Erythroblast (primary cell): ENCODE results near the gene ADAMTS4.

Experiments used
- DNase-seq, 2 experiments: peaks; one replicate each; lab custom pipeline; 2025; lab: John Stamatoyannopoulos, UW
- GATA1 ChIP-seq: IDR thresholded peaks from 2 replicates; pipeline ENCODE4 v1.6.1; 2011; ENCODE audit warnings: low read depth, mild to moderate bottlenecking, control low read depth, low read length, moderate library complexity
- POLR2A ChIP-seq: IDR thresholded peaks from 2 replicates; pipeline ENCODE4 v1.6.1; 2011; ENCODE audit warnings: mild to moderate bottlenecking, low read length

The ADAMTS4 gene

GRCh38 chr1:161206411-161207140 is 7.7 kb upstream of the ADAMTS4 start:
- no peak for DNase-seq
- TF ChIP-seq POLR2A = no peak
- TF ChIP-seq GATA1 = no peak

GRCh38 chr1:161201836-161202712 is 3.2 kb upstream of the ADAMTS4 start, which contains the start of gene NDUFS2:
Gene NDUFS2 (plus strand): TSS chr1:161202367. CDS start chr1:161202386, 19 bp downstream.
- TF ChIP-seq GATA1 (no peak), POLR2A (peak; percentile 95)
- peak; percentile 99 for DNase-seq

GRCh38 chr1:161200992-161201835 is 2.4 kb upstream of the ADAMTS4 start:
- no peak for DNase-seq
- no peak for TF ChIP-seq POLR2A

GRCh38 chr1:161200421-161200991 is 1.7 kb upstream of the ADAMTS4 start:
- TF ChIP-seq POLR2A = no peak
- no peak for TF ChIP-seq GATA1
- DNase-seq = no peak

GRCh38 chr1:161199506-161200139 is 769 bp upstream of the ADAMTS4 start:
- TF ChIP-seq POLR2A = no peak
- TF ChIP-seq GATA1 = no peak
- DNase-seq = no peak

- DNase-seq = peak; percentile 20 to 36
- TF ChIP-seq POLR2A = no peak
- no peak for TF ChIP-seq GATA1
Measured at GRCh38 chr1:161198194-161198896, 509 bp downstream of the ADAMTS4 start.

GRCh38 chr1:161197560-161198193 is 1.2 kb downstream of the ADAMTS4 start:
- DNase-seq = no peak
- no peak for TF ChIP-seq POLR2A
- TF ChIP-seq GATA1 = no peak

GRCh38 chr1:161196521-161197451 is 2.1 kb downstream of the ADAMTS4 start:
- DNase-seq = no peak
- no peak for TF ChIP-seq POLR2A
- no peak for TF ChIP-seq GATA1

- no peak for DNase-seq
- TF ChIP-seq GATA1 (no peak), POLR2A (no peak)
Measured at GRCh38 chr1:161196111-161196510, 2.7 kb downstream of the ADAMTS4 start.

GRCh38 chr1:161195171-161195570 is 3.7 kb downstream of the ADAMTS4 start:
- DNase-seq = no peak
- TF ChIP-seq POLR2A (no peak), GATA1 (no peak)
